HG03460 (cell line): ENCODE measurements around the gene ARMH2.

ENCODE experiments used
- ATAC-seq: cut with Tn5 transposase; IDR thresholded peaks from one replicate; pipeline ENCODE4 v1.9.1; 2021; ENCODE audit not compliant: unreplicated experiment

Gene ARMH2

DNA sequence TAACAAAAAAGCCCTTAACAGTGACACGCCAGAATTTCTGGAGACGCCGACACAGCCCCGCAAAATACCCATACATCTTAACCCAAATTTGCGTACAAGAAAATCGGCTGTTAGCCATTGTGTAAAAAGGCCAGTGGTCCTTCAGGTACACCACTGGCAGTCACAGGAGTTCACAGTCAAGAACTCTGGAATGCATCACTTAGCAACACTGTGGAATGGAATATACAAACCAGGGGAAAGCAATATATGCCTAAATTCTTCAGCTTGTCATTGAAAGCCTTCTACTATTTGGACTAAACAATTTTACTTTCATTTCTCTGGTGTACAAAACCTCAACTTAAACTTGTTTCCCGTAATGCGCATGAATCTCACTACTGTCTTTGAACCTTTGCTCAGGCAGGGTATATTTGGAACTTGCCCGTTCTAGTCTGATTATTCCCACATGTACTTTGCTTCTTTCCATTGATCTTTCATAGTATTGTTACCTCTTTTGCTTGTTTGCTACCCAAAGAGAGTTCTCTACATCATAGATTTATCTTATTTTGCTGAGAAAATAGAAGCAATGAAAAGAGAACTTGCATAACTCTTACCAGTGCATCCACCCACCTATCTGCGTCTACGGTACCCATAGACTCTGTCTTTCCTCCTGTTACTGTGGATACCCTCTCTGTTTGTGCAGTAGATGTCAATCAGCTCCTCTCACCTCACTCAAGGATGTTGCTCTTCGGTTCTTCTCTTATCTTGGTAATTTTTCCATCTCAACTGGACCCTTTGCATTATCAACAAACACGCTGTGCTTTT lies at the start of gene ARMH2:
Gene ARMH2, minus strand, starts transcription at position 178 of the 801 bp plus-strand sequence. Its CDS starts 60 bp downstream, at position 118.
- no peak for ATAC-seq

GRCh38 chr6:24848461-24848860 lies 49.7 kb upstream of the ARMH2 start:
- no peak for ATAC-seq

GRCh38 chr6:24847402-24847801 lies 48.7 kb upstream of the ARMH2 start:
- ATAC-seq, result no peak

- no peak for ATAC-seq
Observed at GRCh38 chr6:24845578-24845977, 46.9 kb upstream of the ARMH2 start.

- ATAC-seq, result no peak
Observed at GRCh38 chr6:24844903-24845302, 46.2 kb upstream of the ARMH2 start.

DNA sequence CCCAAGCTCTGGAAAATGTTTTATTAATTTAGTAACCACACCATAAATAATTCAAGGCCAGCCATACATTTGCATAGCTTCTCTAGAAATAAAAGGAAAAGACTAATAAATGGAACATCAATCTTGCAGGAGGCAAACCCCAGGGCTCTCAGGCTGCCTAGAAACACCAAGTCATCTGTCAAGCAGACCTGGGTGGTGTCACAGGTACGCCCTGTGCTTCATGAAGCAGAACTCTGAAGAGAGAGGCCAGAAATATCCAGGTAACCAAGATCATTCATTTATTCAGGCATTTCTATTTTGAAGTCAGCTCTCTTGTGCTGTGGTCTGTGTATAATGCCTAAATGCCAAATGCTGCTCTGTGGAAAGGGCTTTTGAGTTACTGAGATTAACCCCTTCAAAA lies 45.3 kb upstream of the ARMH2 start:
- no peak for ATAC-seq

DNA sequence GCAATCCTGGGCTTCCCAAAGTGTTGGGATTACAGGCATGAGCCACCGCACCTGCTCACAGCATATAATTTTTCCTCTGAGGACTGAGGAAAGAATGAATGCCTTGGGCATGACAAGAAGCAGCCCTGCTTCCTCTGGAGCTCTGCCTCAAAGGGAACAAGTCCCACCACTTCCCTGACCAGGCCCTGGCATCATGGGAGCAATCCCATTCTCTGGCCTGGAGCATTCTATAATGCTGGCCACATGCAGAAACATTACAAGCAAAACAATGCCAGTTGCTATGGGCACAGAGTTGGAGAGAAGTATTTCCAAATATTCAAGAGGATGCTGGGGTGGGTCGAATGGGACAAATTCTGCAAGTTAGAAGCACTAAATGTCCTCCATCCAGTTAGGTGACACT lies 41.5 kb upstream of the ARMH2 start:
- ATAC-seq, result no peak

DNA sequence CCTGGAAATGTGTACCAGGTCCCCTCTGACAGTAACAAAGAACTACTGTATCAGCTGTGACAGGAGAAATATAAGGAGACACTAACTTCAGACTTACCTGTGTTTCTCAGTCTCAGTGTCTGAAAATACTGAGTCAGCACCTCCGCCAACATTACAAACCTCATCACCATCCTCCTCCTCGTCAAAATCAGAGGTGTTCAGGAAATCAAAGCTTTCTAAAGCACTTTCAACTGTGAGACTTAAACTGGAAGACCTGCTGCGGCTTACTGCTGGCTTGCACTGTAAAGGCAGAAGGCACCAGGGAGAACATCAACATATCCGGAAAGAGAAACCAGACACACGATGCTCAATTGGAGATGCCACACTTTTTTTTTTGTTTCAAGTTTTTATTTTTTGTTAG lies 40.3 kb upstream of the ARMH2 start:
- no peak for ATAC-seq

DNA sequence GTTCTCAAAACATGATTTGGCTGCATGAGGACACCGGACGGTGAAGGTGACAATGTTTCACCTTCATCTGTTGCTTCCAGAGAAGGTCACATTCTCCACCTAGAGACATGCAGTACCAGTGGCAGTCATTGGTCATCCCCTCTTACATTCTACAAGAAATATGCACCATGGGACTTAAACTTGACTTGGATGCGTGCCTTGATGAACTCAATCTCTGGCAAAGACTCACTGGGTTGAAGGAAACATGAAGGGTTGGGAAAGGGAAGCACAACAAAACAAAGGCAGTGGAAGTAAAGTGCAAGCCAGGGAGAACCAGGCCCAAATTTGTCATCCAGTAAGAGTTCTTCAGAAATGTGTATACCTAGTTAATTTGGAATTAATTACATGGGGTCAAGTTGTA lies 39.4 kb upstream of the ARMH2 start:
- no peak for ATAC-seq

DNA sequence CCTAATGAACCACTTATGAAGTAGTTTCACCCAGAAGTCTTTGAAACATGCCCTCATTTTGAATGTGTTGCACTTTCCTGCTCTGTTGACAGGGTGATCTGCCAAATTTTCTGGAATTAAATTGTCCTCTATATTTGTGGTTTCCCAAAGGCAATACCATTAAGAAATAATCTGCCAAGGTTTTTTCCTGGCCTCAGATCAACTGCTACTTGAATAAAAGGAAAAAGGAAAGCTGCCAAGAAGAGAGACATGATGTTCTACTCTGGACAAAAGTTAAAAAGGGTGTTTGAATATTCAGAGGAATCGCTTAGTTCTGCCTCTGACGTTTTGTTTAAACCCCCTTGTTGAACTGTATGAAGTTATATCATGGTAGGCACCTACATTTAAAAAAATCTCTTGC lies 37.4 kb upstream of the ARMH2 start:
- no peak for ATAC-seq

DNA sequence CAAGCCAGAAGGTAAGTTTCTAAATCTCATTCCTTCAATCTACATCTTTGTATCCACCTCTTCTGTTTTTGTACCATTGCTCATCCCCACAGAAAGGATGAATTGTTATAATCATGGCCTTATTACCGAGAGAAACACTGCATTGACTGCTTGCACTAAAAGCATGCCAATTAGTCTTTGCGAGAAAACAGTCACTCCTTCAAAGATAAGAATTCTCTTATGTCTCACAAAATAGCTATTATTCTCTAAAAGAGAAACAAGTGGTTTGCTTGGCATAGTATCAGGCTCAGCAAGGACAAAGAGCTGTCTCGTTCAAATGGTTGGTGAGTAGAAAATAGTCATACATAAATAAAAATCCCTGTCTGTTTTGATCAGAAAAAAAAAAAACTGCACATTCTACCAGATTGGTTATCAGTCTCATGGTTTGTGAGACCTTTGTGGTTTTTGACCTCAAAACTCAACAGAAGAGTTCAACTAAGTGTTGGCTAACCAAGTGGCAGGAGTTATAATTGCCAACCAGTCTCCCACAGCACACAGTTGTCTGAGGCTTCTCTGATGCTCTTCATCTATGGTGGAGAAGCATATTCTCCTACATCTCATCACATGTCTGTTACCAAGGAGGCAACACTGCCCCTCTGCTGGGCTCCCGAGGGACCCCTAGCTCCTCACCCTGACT lies 35.1 kb upstream of the ARMH2 start:
- no peak for ATAC-seq

DNA sequence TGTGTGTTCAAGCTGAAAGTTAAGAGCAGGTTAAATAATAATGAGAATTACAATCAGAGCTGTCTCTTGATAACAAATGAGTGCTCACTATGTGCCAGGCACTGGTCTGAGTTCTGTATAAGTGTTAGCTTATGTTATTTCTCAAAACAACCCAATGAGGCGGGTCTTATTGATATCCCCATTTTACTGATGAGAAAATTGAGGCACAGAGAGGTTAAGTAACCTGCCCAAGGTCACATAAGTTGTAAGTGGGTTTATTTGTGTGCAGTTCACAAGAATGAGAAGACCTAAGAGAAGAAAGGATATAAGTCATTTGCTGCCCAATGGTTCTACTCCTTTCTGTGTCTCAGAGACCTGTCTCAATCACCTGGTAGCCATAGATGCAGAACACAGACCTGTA lies 34.1 kb upstream of the ARMH2 start:
- ATAC-seq, result no peak

DNA sequence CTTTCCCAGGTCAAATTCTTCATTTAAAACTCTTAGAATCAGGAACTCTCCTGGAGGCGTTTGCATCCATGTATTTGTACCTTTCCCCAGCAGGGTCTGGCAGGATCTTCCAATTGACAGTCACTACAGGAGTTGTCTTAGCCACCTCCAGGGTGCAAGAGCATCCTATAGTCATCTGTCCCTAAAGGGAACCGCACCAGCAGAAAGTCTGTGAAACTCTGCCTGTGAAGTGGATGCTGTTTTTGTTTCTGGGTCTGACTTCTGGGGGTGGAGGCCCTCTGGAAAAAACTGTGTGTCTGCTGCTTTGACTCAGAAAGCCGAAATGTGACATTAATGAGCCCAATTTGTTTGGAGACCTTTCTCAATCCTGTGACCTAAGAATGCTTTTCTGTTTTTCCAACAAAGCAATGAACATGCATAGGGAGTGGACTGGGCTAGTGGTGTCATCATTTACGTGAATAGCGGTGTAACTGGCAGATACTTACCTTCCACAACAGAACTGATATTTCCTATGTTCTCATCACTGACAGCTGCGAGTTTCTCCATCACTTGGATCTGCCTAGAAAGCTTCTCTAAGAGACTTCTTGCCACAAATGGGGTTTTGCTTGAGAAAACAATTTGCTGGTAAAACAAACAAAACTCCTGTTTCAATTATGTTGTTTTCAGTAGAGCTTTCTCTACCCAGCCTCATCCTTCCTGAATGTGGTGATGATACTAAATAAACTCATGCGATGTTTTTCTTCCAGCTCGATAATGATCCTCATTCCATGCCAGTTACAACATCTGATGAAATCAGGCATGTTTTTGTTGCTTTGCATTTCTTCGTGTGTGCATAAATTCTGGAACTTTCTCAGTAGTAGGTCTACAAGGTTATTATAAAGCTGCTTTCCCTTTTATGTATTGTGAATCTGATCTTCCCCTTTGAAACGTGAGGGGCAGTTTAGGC lies 33.3 kb upstream of the ARMH2 start:
- no peak for ATAC-seq

GRCh38 chr6:24829657-24830056 lies 30.9 kb upstream of the ARMH2 start:
- no peak for ATAC-seq

- ATAC-seq, result no peak
Observed at GRCh38 chr6:24827970-24828369, 29.3 kb upstream of the ARMH2 start.

- ATAC-seq, result no peak
Observed at GRCh38 chr6:24827162-24827561, 28.4 kb upstream of the ARMH2 start.

DNA sequence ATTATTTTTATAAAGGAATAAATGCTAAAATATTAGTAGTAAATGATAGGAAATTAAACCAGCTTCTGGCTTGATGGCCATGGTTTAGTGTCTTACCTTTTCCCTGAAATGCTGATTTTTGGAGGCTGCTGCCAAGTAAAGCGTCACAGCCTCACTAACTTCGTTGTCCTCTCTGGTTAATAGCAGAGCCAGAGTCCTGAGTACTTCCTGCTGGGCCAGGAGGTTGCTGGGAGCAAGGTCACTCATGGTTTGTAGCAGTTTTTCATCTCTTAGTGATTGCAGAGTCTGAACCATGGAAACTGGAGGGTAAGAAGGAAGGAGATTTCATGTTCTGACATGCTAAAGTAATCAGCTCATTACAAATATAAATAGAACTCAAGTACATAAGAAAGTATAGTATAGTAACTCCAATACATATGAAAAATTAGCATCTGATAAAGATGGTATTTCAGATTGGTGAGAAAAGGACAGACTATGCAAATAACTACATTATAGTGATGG lies 26.5 kb upstream of the ARMH2 start:
- no peak for ATAC-seq

DNA sequence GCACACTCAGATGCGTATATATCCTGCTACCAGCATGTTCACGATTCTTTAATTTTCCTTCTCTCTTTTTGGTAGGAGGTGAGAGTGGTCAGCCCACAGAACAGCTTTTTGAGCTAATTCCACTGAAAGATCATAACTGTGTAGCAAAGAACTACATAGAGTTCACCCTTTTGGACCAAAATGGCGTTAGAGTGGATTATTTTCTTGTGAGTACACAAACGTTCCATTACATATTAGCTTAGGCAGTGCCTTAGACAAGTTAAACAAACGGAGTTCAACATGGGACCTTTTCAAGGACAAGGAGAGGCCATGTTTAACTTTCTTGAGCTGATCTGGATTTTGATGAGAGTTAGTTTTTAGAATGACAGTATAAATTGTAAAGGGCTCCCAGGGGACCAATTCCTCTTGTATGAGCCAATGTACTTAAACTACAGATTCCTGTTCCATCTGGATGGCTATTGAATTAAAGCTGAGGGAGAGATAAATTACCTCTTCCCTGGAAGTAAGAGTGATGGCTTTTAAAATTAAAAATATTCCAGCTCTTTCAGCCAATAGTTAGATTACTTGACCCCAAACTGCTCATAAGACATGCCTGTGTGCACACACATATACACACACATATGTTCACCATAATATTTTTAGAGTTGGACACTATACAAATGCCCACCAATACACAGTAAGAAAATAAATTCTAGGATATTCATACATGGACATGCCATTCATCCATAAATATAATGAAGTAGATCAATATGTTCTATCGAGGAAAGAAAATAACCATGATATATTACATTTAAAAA lies 25.6 kb upstream of the ARMH2 start:
- no peak for ATAC-seq

DNA sequence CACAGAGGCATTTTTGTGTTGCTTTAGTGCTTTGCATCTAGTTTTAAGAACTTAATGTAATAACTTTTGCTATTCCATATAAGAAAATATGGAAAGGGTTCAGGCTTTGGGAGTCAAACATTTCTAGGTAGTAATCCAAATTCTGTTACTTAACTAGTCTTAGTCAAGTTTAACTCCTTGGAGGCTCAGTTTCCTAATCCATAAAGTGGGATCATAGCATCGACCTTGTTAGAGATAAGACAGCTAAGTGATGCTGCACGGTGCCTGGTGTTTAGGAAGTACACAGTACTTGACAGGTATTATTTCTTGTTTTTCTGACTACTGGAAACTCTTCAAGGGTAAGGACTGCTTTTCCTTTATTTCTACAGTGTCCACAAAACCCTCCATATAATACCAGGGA lies 24.5 kb upstream of the ARMH2 start:
- ATAC-seq, result no peak

GRCh38 chr6:24822696-24823095 lies 24.0 kb upstream of the ARMH2 start:
- ATAC-seq, result no peak
